ENCODE results near the gene KCNIP2. TPM values are rescaled to one million over a fixed set of nuclear protein-coding genes. Genes with fewer than 3 reads are reported as not detected.

KCNIP2 gene
- total and polyA plus RNA-seq, 2 donors (not counting 3 experiments of a cell fraction or from before 2014, with no cell fraction given): 0.36 to 2.2 TPM

- intact Hi-C loops (cut with micrococcal nuclease) (no loop called here), dilution Hi-C loops (cut with MboI; ENCODE audit: extremely low pct_ligation_motif_present, low sequenced_read_pairs) (no loop called here)
- no peak overlapping the region for H3K4me2 ChIP-seq (ENCODE audit: insufficient read depth, low read length)
- no peaks in the 10 kb centered on the region for H4K20me1 ChIP-seq (replicated peaks; ENCODE audit: control insufficient read depth, extremely low read depth, insufficient read depth, low read length)
- no peaks in the 10 kb centered on the region for H3K27me3 ChIP-seq (ENCODE audit: control insufficient read depth in 2 of 2, insufficient read depth in 2 of 2, low read length in 2 of 2)
- H3K4me1 ChIP-seq (ENCODE audit: control insufficient read depth, extremely low read depth, insufficient read depth, low read length): peaks cover 11% of the 10 kb centered on the region
- H3K9me3 ChIP-seq (replicated peaks; ENCODE audit: control insufficient read depth, insufficient read depth, low read length): no peaks in the 10 kb centered on the region
- no peaks in the 10 kb centered on the region for H3K79me2 ChIP-seq (ENCODE audit: control insufficient read depth, insufficient read depth, low read length)
- no peak overlapping the region for H2AFZ ChIP-seq (ENCODE audit: low read depth, low read length)
- FAIRE-seq (no peak), DNase-seq (ENCODE audit: low read depth, low spot score) (no peak)
- CTCF ChIA-PET: interaction anchor here (1.4 to 1.7 kb wide), 2 partner anchors 8 to 14 kb away, joined by 5 to 7 read pairs; no protein-coding TSS in a partner anchor
- TF ChIP-seq JUN (IDR thresholded peaks at IDR 0.05; ENCODE audit: borderline replicate concordance, insufficient read depth, insufficient read length, low read depth) (no peak), EZH2 (IDR thresholded peaks at IDR 0.05; ENCODE audit: borderline replicate concordance, low read depth, low read length, severe bottlenecking) (no peak), FOS (IDR thresholded peaks at IDR 0.05; ENCODE audit: borderline replicate concordance, insufficient read depth, low read length) (no peak), GATA2 (IDR thresholded peaks at IDR 0.05; ENCODE audit: insufficient read depth, insufficient read length, low read depth, low read length) (no peak), POLR2AphosphoS5 (IDR thresholded peaks at IDR 0.05; ENCODE audit: insufficient read depth, low read depth, low read length) (no peak), CTCF (IDR thresholded peaks at IDR 0.05; ENCODE audit: extremely low read depth in 1 of 2, insufficient read depth in 1 of 2, low read depth in 1 of 2, low read length in 2 of 2) (no peak)
- TF ChIP-seq, protein P1, sequence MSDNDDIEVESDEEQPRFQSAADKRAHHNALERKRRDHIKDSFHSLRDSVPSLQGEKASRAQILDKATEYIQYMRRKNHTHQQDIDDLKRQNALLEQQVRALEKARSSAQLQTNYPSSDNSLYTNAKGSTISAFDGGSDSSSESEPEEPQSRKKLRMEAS (IDR thresholded peaks at IDR 0.05; ENCODE audit: insufficient read depth, insufficient read length): no peak
- H3K36me3 ChIP-seq (ENCODE audit: control insufficient read depth in 2 of 2, extremely low read depth in 1 of 2, insufficient read depth in 2 of 2, low read length in 2 of 2): no peaks in the 10 kb centered on the region
- H3K4me3 ChIP-seq (replicated peaks in 1 of 3; ENCODE audit: insufficient read depth in 1 of 3, low read depth in 1 of 3, low read length in 3 of 3): no peak overlapping the region
- POLR2A ChIA-PET: no interaction called here
- no TSS peak for BruUV-seq (replicated peaks)
- H3K27ac ChIP-seq (ENCODE audit: insufficient read depth, low read depth, low read length): no peak overlapping the region
- no peak overlapping the region for H3K9ac ChIP-seq (replicated peaks; ENCODE audit: extremely low read depth, insufficient read depth, low read length)
- H3K9me1 ChIP-seq (replicated peaks; ENCODE audit: control insufficient read depth, extremely low read depth, insufficient read depth, low read length): no peaks in the 10 kb centered on the region
Observed at GRCh38 chr10:101826852-101827434, 16.7 kb downstream of the KCNIP2 start.

Measured in endothelial cell of umbilical vein (primary cell).